IMR-90 (cell line): Measurements from ENCODE around the gene NLGN3. TPM values are rescaled to one million over a fixed set of nuclear protein-coding genes. Genes with fewer than 3 reads are reported as not detected.

Source experiments
- ATAC-seq: fragments of 200-7000 bp; cut with Tn5 transposase; 2 replicates; pipeline ENCODE4 v1.9.1; 2020; ENCODE audit warnings: low read depth, mild to moderate bottlenecking, moderate library complexity
- BruUV-seq: library from RNA; stranded (reverse); fragments of 400-500 nt; replicated peaks from 2 replicates; lab custom pipeline; 2021; lab: Mats Ljungman, UMichigan
- CTCF ChIA-PET: fragments of 300-600 bp; formaldehyde crosslinking; extraction: SDS; loops from one replicate; lab custom pipeline; 2021; ENCODE audit warnings: antibody characterized with exemption; lab: Yijun Ruan, JAX
- POLR2A ChIA-PET: fragments of 300-600 bp; sonication (Branson Sonifier 250); formaldehyde crosslinking; loops from one replicate; lab custom pipeline; 2022; ENCODE audit warnings: antibody characterized with exemption; ENCODE audit not compliant: unreplicated experiment; lab: Charles Lee
- DNase-seq: peaks from one replicate; pipeline ENCODE4 v3.0.0; 2013
- H2AFZ ChIP-seq: replicated peaks from 2 replicates; pipeline ENCODE3; 2013; ENCODE audit warnings: low read length, mild to moderate bottlenecking; ENCODE audit not compliant: poor library complexity
- H2AK5ac ChIP-seq: 2 replicates; pipeline ENCODE4 v1.6.1; 2013; ENCODE audit warnings: low read depth, low read length, inconsistent platforms
- H2AK9ac ChIP-seq: replicated peaks from 2 replicates; pipeline ENCODE3; 2013; ENCODE audit warnings: mild to moderate bottlenecking, low read depth, low read length, moderate library complexity; ENCODE audit not compliant: poor library complexity
- H2BK120ac ChIP-seq: 2 replicates; pipeline ENCODE4 v1.6.1; 2013; ENCODE audit warnings: low read depth, low read length, inconsistent platforms
- H2BK15ac ChIP-seq: 3 replicates; pipeline ENCODE4 v1.6.1; 2013; ENCODE audit warnings: low read depth, low read length, inconsistent platforms
- H2BK20ac ChIP-seq: 2 replicates; pipeline ENCODE4 v1.6.1; 2013; ENCODE audit warnings: low read depth, mild to moderate bottlenecking, inconsistent platforms, low read length, moderate library complexity
- H2BK5ac ChIP-seq: 2 replicates; pipeline ENCODE4 v1.6.1; 2013; ENCODE audit warnings: mild to moderate bottlenecking, low read depth, low read length, inconsistent platforms; ENCODE audit not compliant: poor library complexity, severe bottlenecking
- H3K14ac ChIP-seq: replicated peaks from 2 replicates; pipeline ENCODE4 v1.6.1; 2013; ENCODE audit warnings: low read depth, low read length, inconsistent platforms
- H3K18ac ChIP-seq: 2 replicates; pipeline ENCODE4 v1.6.1; 2013; ENCODE audit warnings: low read depth, low read length, control low read depth
- H3K23ac ChIP-seq: 2 replicates; pipeline ENCODE4 v1.6.1; 2013; ENCODE audit warnings: low read depth, low read length, inconsistent platforms
- H3K27ac ChIP-seq: 2 replicates; pipeline ENCODE4 v1.5.1; 2013; ENCODE audit warnings: mild to moderate bottlenecking, control low read depth, low read length; ENCODE audit not compliant: insufficient read depth
- H3K27me3 ChIP-seq: 2 replicates; pipeline ENCODE4 v1.6.1; 2013; ENCODE audit warnings: low read length; ENCODE audit not compliant: control insufficient read depth, insufficient read depth
- H3K36me3 ChIP-seq: 2 replicates; pipeline ENCODE4 v1.6.1; 2013; ENCODE audit warnings: low read length, mixed read lengths; ENCODE audit not compliant: control insufficient read depth, insufficient read depth
- H3K4ac ChIP-seq: 2 replicates; pipeline ENCODE4 v1.6.1; 2013; ENCODE audit warnings: low read depth, low read length, inconsistent platforms
- H3K4me1 ChIP-seq: 2 replicates; pipeline ENCODE4 v1.6.1; 2013; ENCODE audit warnings: low read length, mixed read lengths; ENCODE audit not compliant: control insufficient read depth, insufficient read depth
- H3K4me2 ChIP-seq: 2 replicates; pipeline ENCODE4 v1.6.1; 2013; ENCODE audit warnings: low read depth, mild to moderate bottlenecking, control low read depth, low read length, moderate library complexity
- H3K4me3 ChIP-seq: 2 replicates; pipeline ENCODE4 v1.5.1; 2013; ENCODE audit warnings: low read depth, mild to moderate bottlenecking, control low read depth, low read length, moderate library complexity; ENCODE audit not compliant: insufficient read depth
- H3K56ac ChIP-seq: 2 replicates; pipeline ENCODE4 v1.6.1; 2013; ENCODE audit warnings: low read length, inconsistent platforms; ENCODE audit not compliant: insufficient read depth; ENCODE audit errors: extremely low read depth
- H3K79me1 ChIP-seq, 2 experiments: 2 replicates each; pipeline ENCODE4 v1.6.1; 2013; ENCODE audit warnings: low read length in 2 of 2, inconsistent platforms in 1 of 2, low read depth in 1 of 2
- H3K9ac ChIP-seq: 2 replicates; pipeline ENCODE4 v1.6.1; 2013; ENCODE audit warnings: low read depth, low read length, control low read depth
- H3K9me1 ChIP-seq: 2 replicates; pipeline ENCODE4 v1.6.1; 2013; ENCODE audit warnings: low read length, inconsistent platforms; ENCODE audit not compliant: insufficient read depth
- H3K9me3 ChIP-seq: 2 replicates; pipeline ENCODE4 v1.6.1; 2013; ENCODE audit warnings: low read length; ENCODE audit not compliant: control insufficient read depth, insufficient read depth
- H4K20me1 ChIP-seq: 2 replicates; pipeline ENCODE4 v1.6.1; 2013; ENCODE audit warnings: low read length, inconsistent platforms; ENCODE audit not compliant: insufficient read depth
- H4K5ac ChIP-seq: 2 replicates; pipeline ENCODE4 v1.6.1; 2013; ENCODE audit warnings: mild to moderate bottlenecking, low read depth, low read length, control low read depth
- H4K8ac ChIP-seq, 2 experiments: 2 replicates each; pipeline ENCODE4 v1.6.1; 2013; ENCODE audit warnings: low read depth in 2 of 2, low read length in 2 of 2, control low read depth in 1 of 2, inconsistent platforms in 1 of 2
- H4K91ac ChIP-seq: 2 replicates; pipeline ENCODE4 v1.6.1; 2013; ENCODE audit warnings: low read depth, low read length, inconsistent platforms; ENCODE audit not compliant: insufficient read depth
- CEBPB ChIP-seq: IDR thresholded peaks from 2 replicates; pipeline ENCODE4 v1.6.1; 2012; ENCODE audit warnings: low read depth, low read length, improper control_type of control experiment
- FOS ChIP-seq: fragments of 150-350 bp; IDR thresholded peaks from 2 replicates; pipeline ENCODE4 v1.6.1; 2016; ENCODE audit warnings: low read depth, low read length
- MAZ ChIP-seq: IDR thresholded peaks from 2 replicates; pipeline ENCODE4 v1.6.1; 2012; ENCODE audit warnings: low read depth, mild to moderate bottlenecking, low read length, improper control_type of control experiment, moderate library complexity, borderline replicate concordance
- POLR2A ChIP-seq: IDR thresholded peaks from 2 replicates; pipeline ENCODE4 v1.6.1; 2012; ENCODE audit warnings: mild to moderate bottlenecking, low read depth, low read length
- RCOR1 ChIP-seq: IDR thresholded peaks from 2 replicates; pipeline ENCODE4 v1.6.1; 2012; ENCODE audit warnings: mild to moderate bottlenecking, low read length, improper control_type of control experiment; ENCODE audit not compliant: insufficient replicate concordance
- RFX5 ChIP-seq: IDR thresholded peaks from 2 replicates; pipeline ENCODE4 v1.8.0; 2012; ENCODE audit warnings: low read depth, mild to moderate bottlenecking, low read length, moderate library complexity
- WGBS, 2 experiments: methylation state at CpG; one replicate each; pipeline versions ENCODE4 v1.1.5 to v1.1.7; 2013; ENCODE audit warnings: missing lambda C conversion rate in 2 of 2; ENCODE audit not compliant: insufficient read length in 1 of 2; ENCODE audit errors: extremely low coverage in 2 of 2; 5-methylcytosine and 5-hydroxymethylcytosine counted together
- dilution Hi-C: fragments of 300-500 bp; cut with HindIII; formaldehyde crosslinking; loops from one replicate; pipeline ENCODE4 v1.14.3; 2018; ENCODE audit warnings: low sequenced_read_pairs; ENCODE audit not compliant: unreplicated experiment
- in situ Hi-C: fragments of 300-500 bp; cut with MboI; formaldehyde crosslinking; loops from 3 replicates; pipeline ENCODE4 v1.14.3; 2019; ENCODE audit warnings: low sequenced_read_pairs, inconsistent platforms, mixed read lengths
- intact Hi-C: fragments of 100-400 bp; cut with micrococcal nuclease; formaldehyde crosslinking; loops from 2 replicates; pipeline ENCODE4 v1.10.0; 2022
- polyA plus RNA-seq, 3 experiments: library from polyadenylated mRNA; depleted of rRNA; stranded (reverse); fragments of >200 nt; gene quantifications; 2 replicates each; pipeline ENCODE4 v1.2.3, GENCODE V29; 2012; ENCODE audit warnings: low replicate concordance in 1 of 3
- total RNA-seq: library from RNA; depleted of rRNA; stranded (reverse); fragments of >200 nt; gene quantifications from 2 replicates; pipeline ENCODE4 v1.2.3, GENCODE V29; 2012

Gene NLGN3
- total and polyA plus RNA-seq, 2 of the 4 experiments (the other 2 are of a cell fraction) = 0.18 to 0.39 TPM

GRCh38 chrX:71199252-71200008 lies 54.8 kb downstream of the NLGN3 start:
- dilution Hi-C loops (no loop called here), intact Hi-C loops (no loop called here), in situ Hi-C loops (no loop called here)
- Histone ChIP-seq H2BK20ac (no peak overlapping the region), H3K4me1 (no peaks in the 10 kb centered on the region), H2BK120ac (no peak overlapping the region), H2AK5ac (no peak overlapping the region), H3K9me3 (no peaks in the 10 kb centered on the region), H3K23ac (no peak overlapping the region), H3K36me3 (no peaks in the 10 kb centered on the region), H3K56ac (no peak overlapping the region), H3K79me1 (no peaks in the 10 kb centered on the region), H3K4me2 (no peak overlapping the region), H3K18ac (no peak overlapping the region), H3K27me3 (no peaks in the 10 kb centered on the region; the same call in 1 of the 2 replicates), H3K9ac (no peak overlapping the region), H2AFZ (no peak overlapping the region), H4K5ac (no peak overlapping the region), H2AK9ac (no peak overlapping the region), H3K4ac (no peak overlapping the region), H3K14ac (no peak overlapping the region), H4K91ac (no peak overlapping the region), H4K20me1 (no peaks in the 10 kb centered on the region), H3K9me1 (no peaks in the 10 kb centered on the region), H2BK15ac (no peak overlapping the region), H3K27ac (no peak overlapping the region), H3K4me3 (no peak overlapping the region), H2BK5ac (no peak overlapping the region), H4K8ac (no peak overlapping the region)
- no peak for DNase-seq
- ChIA-PET CTCF (no interaction called here), POLR2A (no interaction called here)
- no peak for TF ChIP-seq CEBPB
- TF ChIP-seq POLR2A = no peak
- no peak for TF ChIP-seq RFX5
- TF ChIP-seq MAZ = no peak
- no peak for TF ChIP-seq RCOR1
- no peak for TF ChIP-seq FOS
- ATAC-seq = no peak
- 68% methylated on average over 3 of the region's 7 CpGs; no CpG with 5 or more reads in 1 of the 2 experiments for WGBS, 2 experiments
- no TSS peak for BruUV-seq
